Transverse colon (tissue), 4 donors: Measurements from ENCODE around the gene TFCP2L1.

ENCODE experiments used
- CTCF ChIP-seq, 5 experiments: fragments of 200-600 bp in 3 of 5; fragments of 450-650 bp in 2 of 5; sonication (generic) in 3 of 5; IDR thresholded peaks; 1 replicate in 2 of 5; 2 replicates in 3 of 5; pipeline ENCODE4 v1.5.1; 2016 to 2017; ENCODE audit warnings: antibody characterized with exemption in 5 of 5, inconsistent platforms in 3 of 5, mild to moderate bottlenecking in 2 of 5, moderate library complexity in 1 of 5
- POLR2AphosphoS5 ChIP-seq, 3 donors: sonication (generic); formaldehyde crosslinking; IDR thresholded peaks; one replicate each; pipeline ENCODE4 v1.6.1; 2016; ENCODE audit warnings: antibody characterized with exemption in 3 of 3

- TF ChIP-seq CTCF (IDR thresholded peaks at IDR 0.05) (no peak), POLR2AphosphoS5 (IDR thresholded peaks at IDR 0.05) (no peak)
These were observed 42.0 kb downstream of the TFCP2L1 start for GRCh38 chr2:121242976-121243375.
